Measurements from ENCODE around the gene CDC14C. TPM values are rescaled to one million over a fixed set of nuclear protein-coding genes. Genes with fewer than 3 reads are reported as not detected.
A peak's percentile ranks its signal among the peaks of the same experiment; 100 is the strongest.

The CDC14C gene
- total RNA-seq, 6 donors from 2014 or later: not detected

GRCh38 chr7:48976253-48976652, 51.9 kb downstream of the CDC14C start:
- no peaks in the 10 kb centered on the region for H3K4me1 ChIP-seq
- DNase-seq: no peak
- H3K27ac ChIP-seq: no peak overlapping the region
- peak in 1 of 2 donors; percentile 65 for ATAC-seq (ENCODE audit: low FRiP score in 2 of 2)
- H3K36me3 ChIP-seq: no peaks in the 10 kb centered on the region
- WGBS, 2 donors: 54 to 75% methylated on average over 5 of the region's 5 CpGs
- TF ChIP-seq CTCF (IDR thresholded peaks at IDR 0.05) (no peak), POLR2A (IDR thresholded peaks at IDR 0.05) (no peak), EP300 (IDR thresholded peaks at IDR 0.05) (no peak), POLR2AphosphoS5 (IDR thresholded peaks at IDR 0.05) (no peak)
- H3K27me3 ChIP-seq: no peaks in the 10 kb centered on the region
- no peaks in the 10 kb centered on the region for H3K9me3 ChIP-seq
- H3K4me3 ChIP-seq: no peak overlapping the region

- H3K4me3 ChIP-seq: no peak overlapping the region
- no peaks in the 10 kb centered on the region for H3K27me3 ChIP-seq
- no peak overlapping the region for H3K27ac ChIP-seq
- H3K9me3 ChIP-seq: no peaks in the 10 kb centered on the region
- H3K36me3 ChIP-seq: no peaks in the 10 kb centered on the region
- 73 to 74% methylated on average over 5 of the region's 5 CpGs for WGBS, 2 donors
- DNase-seq: no peak
- peak in 1 of 2 donors; percentile 39 for ATAC-seq (ENCODE audit: low FRiP score in 2 of 2)
- no peaks in the 10 kb centered on the region for H3K4me1 ChIP-seq
- TF ChIP-seq POLR2AphosphoS5 (IDR thresholded peaks at IDR 0.05): no peak
- no peak for TF ChIP-seq CTCF (IDR thresholded peaks at IDR 0.05)
- no peak for TF ChIP-seq POLR2A (IDR thresholded peaks at IDR 0.05)
- TF ChIP-seq EP300 (IDR thresholded peaks at IDR 0.05): no peak
These were observed 52.5 kb downstream of the CDC14C start for GRCh38 chr7:48976850-48977249.

All from upper lobe of left lung (tissue), 6 donors.